GM12872 (cell line): Measurements from ENCODE around the gene CUBN.

Experiments
- TF ChIP-seq, protein P1 (sequence below): IDR thresholded peaks from 3 replicates; pipeline ENCODE4 v1.5.1; 2011; ENCODE audit warnings: low read depth, mild to moderate bottlenecking, low read length, moderate library complexity; ENCODE audit not compliant: insufficient read depth

The CUBN gene

DNA sequence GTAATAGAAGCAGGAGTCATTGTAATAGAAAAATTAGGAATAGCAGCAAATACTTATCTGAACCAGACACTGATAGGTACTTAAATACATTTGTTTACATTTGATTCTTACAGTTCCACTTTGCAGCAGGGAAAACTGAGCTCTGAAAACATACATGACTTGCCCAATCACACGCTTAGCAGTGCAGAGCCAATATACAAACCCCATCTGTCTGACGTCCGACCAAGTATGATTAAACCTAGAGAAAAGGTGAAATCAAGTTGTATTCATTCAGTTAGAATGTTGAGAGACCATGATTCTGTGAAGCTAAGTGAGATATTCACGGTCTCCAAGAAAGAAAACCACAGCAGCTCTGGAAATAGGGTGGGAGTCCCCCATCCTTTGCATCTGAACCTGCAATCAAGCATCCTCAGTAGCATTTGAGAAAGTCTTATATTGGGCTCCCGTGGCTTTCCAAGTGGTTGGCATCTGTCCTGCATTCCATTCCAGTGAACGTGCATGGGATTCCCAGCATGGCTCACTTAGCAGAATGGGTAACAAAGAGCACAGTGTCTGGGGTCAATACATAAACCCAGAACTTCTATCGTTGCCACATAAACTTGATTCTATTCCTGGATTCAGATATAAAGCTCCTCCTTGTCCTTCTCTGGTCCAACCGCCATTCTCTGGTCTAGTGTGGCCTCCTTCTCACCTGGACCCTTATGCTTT, 163.7 kb downstream of the CUBN start:
- TF ChIP-seq, protein P1, sequence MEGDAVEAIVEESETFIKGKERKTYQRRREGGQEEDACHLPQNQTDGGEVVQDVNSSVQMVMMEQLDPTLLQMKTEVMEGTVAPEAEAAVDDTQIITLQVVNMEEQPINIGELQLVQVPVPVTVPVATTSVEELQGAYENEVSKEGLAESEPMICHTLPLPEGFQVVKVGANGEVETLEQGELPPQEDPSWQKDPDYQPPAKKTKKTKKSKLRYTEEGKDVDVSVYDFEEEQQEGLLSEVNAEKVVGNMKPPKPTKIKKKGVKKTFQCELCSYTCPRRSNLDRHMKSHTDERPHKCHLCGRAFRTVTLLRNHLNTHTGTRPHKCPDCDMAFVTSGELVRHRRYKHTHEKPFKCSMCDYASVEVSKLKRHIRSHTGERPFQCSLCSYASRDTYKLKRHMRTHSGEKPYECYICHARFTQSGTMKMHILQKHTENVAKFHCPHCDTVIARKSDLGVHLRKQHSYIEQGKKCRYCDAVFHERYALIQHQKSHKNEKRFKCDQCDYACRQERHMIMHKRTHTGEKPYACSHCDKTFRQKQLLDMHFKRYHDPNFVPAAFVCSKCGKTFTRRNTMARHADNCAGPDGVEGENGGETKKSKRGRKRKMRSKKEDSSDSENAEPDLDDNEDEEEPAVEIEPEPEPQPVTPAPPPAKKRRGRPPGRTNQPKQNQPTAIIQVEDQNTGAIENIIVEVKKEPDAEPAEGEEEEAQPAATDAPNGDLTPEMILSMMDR = no peak

DNA sequence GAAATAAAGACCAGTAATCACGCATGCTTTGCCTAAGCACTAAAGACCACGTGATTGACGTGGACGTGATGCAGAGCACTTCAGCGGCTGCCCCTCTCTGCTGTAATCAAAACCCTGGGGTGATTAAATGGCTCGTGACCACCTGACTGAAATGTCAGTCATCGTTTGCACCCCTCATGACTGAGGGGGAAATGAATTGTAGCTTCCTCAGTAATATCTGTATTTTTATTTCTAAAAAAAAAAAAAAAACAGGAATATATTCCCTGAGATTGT, 164.3 kb downstream of the CUBN start:
- TF ChIP-seq, protein P1 = no peak

DNA sequence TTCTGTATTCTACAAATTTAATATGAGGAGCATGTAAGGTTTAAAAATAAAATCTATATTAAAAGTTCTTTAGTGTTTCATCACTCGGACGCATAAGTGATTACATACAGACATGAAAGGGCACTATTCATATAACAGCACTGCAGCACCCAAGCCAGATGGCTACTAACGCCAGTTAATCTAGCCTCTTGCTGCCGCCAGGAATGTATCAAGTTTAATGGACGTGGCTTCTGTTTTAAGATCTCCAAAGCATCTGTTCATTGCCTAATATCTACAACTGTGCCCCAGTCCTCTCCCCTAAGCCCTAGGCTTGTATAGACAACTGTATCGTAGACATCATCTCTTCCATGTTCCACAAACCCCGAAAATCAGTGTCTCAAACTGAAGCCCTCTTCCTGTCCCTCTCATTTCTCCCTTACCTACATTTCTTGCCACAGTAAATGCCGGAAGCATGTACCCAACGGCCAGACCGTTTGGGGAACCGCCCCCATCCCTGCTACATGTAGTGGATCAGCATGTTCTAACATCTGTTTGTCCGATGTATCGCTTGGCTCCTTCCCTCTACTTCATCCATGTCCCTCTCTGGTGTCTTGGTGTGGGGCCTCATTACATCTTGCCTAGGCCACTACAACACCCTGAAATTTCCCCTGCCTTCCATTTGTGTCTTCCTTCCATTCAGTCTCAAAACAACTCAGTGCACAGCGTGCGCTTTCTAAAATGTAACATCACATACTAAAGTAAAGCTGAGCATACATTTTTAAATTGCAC, 164.9 kb downstream of the CUBN start:
- TF ChIP-seq, protein P1 = no peak

DNA sequence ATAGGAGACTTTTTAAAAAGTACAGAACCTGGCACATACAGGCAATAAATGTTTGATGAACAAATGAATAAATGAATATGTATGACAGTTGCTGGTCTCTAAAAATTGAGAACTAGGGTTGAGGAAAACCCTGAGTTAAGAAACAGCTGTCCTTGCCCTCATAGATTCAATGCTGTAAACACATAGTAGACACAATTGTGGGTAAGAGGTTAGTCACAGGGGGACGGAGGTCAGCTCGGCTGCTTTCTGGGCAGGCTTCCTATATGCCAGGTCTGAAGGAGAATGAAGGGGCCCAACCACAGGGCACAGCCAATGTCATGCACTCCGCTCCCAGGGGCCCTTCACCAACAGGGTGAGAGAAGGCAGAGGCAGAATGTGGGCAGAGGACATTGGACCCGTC, 169.1 kb downstream of the CUBN start:
- TF ChIP-seq, protein P1 = no peak

DNA sequence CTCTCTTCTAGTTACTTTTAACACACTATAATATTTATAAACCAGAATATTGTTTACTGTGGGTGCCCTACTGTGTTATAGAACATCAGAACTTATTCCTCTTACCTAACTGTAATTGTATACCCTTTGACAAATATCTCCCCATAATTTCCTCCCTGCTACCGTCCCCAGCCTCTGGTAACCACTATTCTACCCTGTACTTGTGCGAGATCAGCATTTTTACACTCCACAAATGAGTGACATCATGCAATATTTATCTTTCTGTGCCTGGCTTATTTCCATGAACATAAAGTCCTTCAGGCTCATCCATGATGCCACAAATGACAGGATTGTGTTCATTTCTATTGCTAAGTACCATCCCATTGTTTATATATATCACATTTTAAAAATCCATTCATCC, 172.6 kb downstream of the CUBN start:
- TF ChIP-seq, protein P1 = no peak

DNA sequence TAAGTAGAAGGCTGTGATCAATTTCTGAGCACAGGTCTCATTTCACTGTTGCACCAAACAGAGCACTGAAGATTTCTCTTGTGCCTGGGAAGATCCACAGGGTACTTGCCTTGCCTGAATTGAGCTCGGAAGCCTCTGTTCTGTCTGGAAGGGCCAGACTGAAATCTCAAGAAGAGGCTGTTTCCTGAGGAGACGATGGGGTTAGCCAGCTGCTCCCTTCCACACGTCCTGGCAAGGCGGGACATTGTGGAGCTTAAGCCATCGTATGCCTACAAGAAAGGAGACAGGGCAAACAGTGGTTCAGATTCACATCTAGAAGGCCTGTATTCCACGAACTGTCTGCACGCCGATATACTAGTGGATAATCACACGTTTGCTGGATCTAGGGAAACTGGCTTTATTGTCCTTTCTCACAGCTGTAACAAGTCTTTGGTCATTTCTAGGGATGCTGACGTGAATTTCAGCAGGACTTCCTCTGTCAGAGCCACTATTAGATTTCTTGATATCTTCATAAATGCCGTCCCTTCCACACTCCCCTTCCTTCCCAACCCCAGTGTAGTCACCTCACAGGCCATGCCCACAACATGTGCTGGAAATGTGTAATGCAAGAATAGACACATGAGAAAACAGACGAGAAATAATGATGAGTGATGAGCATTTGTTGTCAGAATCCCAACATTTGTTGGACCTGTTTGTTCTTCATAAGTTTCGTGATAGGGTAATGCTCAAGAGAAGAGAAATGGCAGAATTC, 175.2 kb downstream of the CUBN start:
- TF ChIP-seq, protein P1 = no peak

DNA sequence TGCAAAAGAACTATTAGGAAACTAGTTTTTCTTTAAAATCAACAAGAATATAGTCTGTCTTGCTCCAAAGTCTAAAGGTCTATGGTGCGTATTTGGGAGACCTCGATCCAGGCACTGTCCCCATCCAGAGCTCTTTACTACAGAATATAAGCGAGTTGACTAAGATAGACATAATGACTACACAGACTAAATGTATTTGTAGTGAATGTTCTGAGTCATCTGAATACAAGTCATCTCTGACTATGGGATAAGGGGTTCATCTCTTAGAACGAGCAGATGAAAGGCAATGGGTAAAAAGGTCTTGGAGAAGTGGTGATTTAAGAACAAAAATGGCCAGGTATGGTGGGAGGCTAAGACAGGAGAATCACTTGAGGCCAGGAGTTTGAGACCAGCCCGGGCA, 176.3 kb downstream of the CUBN start:
- TF ChIP-seq, protein P1 = no peak
